ENCODE results near the gene TUBGCP3.
A peak's percentile ranks its signal among the peaks of the same experiment; 100 is the strongest.

Gene TUBGCP3

GRCh38 chr13:112452380-112453206, 135.4 kb downstream of the TUBGCP3 start:
- no peak for DNase-seq (ENCODE audit: low read depth)

GRCh38 chr13:112451512-112452379, 136.2 kb downstream of the TUBGCP3 start:
- no peak for DNase-seq (ENCODE audit: low read depth)

GRCh38 chr13:112450904-112451240, 137.1 kb downstream of the TUBGCP3 start:
- DNase-seq (ENCODE audit: low read depth) = no peak

- no peak for DNase-seq (ENCODE audit: low read depth)
Observed at GRCh38 chr13:112450118-112450903, 137.6 kb downstream of the TUBGCP3 start.

- no peak for DNase-seq (ENCODE audit: low read depth)
Observed at GRCh38 chr13:112449545-112449930, 138.4 kb downstream of the TUBGCP3 start.

- DNase-seq (ENCODE audit: low read depth) = no peak
Observed at GRCh38 chr13:112448621-112449544, 139.1 kb downstream of the TUBGCP3 start.

- DNase-seq (ENCODE audit: low read depth) = no peak
Observed at GRCh38 chr13:112447761-112448603, 140.0 kb downstream of the TUBGCP3 start.

GRCh38 chr13:112447306-112447705, 140.6 kb downstream of the TUBGCP3 start:
- no peak for DNase-seq (ENCODE audit: low read depth)

- no peak for DNase-seq (ENCODE audit: low read depth)
Observed at GRCh38 chr13:112446867-112447266, 141.1 kb downstream of the TUBGCP3 start.

- no peak for DNase-seq (ENCODE audit: low read depth)
Observed at GRCh38 chr13:112446347-112446861, 141.5 kb downstream of the TUBGCP3 start.

GRCh38 chr13:112445411-112446271, 142.3 kb downstream of the TUBGCP3 start:
- no peak for DNase-seq (ENCODE audit: low read depth)

- DNase-seq (ENCODE audit: low read depth) = no peak
Observed at GRCh38 chr13:112444416-112445399, 143.2 kb downstream of the TUBGCP3 start.

- DNase-seq (ENCODE audit: low read depth) = peak; percentile 5
Observed at GRCh38 chr13:112443995-112444311, 144.0 kb downstream of the TUBGCP3 start.

- DNase-seq (ENCODE audit: low read depth) = no peak
Observed at GRCh38 chr13:112443191-112443994, 144.6 kb downstream of the TUBGCP3 start.

- no peak for DNase-seq (ENCODE audit: low read depth)
Observed at GRCh38 chr13:112442483-112443090, 145.4 kb downstream of the TUBGCP3 start.

- DNase-seq (ENCODE audit: low read depth) = no peak
Observed at GRCh38 chr13:112441779-112442310, 146.1 kb downstream of the TUBGCP3 start.
